GM12892 (cell line): ENCODE results near the gene RUNDC3A.

Experiments
- POLR2A ChIP-seq: IDR thresholded peaks from 2 replicates; pipeline ENCODE4 v1.6.1; 2011; ENCODE audit warnings: low read depth, low read length, control low read depth
- POLR2AphosphoS5 ChIP-seq: IDR thresholded peaks from 2 replicates; pipeline ENCODE4 v1.6.1; 2011; ENCODE audit warnings: low read depth, low read length, control low read depth
- TAF1 ChIP-seq: IDR thresholded peaks from 2 replicates; pipeline ENCODE4 v1.6.1; 2011; ENCODE audit warnings: low read depth, mild to moderate bottlenecking, control low read depth, low read length, borderline replicate concordance

- TF ChIP-seq POLR2AphosphoS5 (no peak), TAF1 (no peak), POLR2A (no peak)
These were observed 29.1 kb upstream of the RUNDC3A start for GRCh38 chr17:44279346-44279665.
